ENCODE results near the gene RCAN2. TPM values are rescaled to one million over a fixed set of nuclear protein-coding genes. Genes with fewer than 3 reads are reported as not detected.

The RCAN2 gene
- total RNA-seq, 2 experiments from 2014 or later: not detected

DNA sequence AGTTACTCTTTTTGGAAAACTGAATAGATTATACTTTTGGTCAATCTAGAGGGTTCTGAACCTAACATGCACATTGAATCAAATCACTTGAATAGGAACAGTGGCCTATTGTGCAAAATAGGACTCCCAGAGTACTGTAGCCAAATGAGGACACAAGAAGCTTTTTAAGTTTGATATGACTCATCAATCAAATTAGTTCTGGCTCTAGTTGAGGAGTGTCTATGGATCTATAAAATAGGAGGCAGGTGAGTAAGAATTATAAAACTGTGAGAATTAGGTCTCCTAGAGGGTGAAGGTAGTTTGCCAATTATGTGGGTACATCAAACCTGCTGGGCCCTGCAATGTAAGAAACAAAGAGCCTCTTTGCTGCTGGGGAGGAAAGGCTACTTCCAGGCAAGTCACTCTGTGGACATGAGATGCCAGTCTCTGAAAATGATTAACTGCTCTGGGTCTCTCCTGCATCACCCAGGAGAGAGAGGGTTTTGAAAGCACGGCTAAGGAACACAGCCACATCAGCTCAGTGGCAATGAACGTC is 112.3 kb downstream of the RCAN2 start:
- no peaks in the 10 kb centered on the region; the same call in 1 of the 2 replicates for H3K9me3 ChIP-seq (ENCODE audit: low read length)
- H2AFZ ChIP-seq (ENCODE audit: low read length): peak overlapping the region; percentile 85
- no peak overlapping the region for H3K27ac ChIP-seq (ENCODE audit: low read depth, low read length, poor library complexity, severe bottlenecking)
- H3K36me3 ChIP-seq (ENCODE audit: insufficient read depth, low read length): no peaks in the 10 kb centered on the region
- intact Hi-C loops (cut with micrococcal nuclease; ENCODE audit: unreplicated experiment): loop anchor here (5.0 kb wide), 3 partner anchors 252 to 273 kb away; partner anchors contain the start of genes CYP39A1, ENPP4 and SLC25A27
- H3K9me2 ChIP-seq (ENCODE audit: insufficient read depth, low read length): no peaks in the 10 kb centered on the region
- H3K4me2 ChIP-seq (ENCODE audit: low read length): peak overlapping the region; percentile 19; the same call in 1 of the 2 replicates
- no TSS peak for BruUV-seq (replicated peaks)
- DNase-seq (ENCODE audit: low spot score): no peak
- ChIA-PET POLR2A (interaction anchor here (0.6 to 2.3 kb wide), 8 partner anchors 8 to 276 kb away, joined by 3 to 7 read pairs (median 4); no protein-coding TSS in a partner anchor), CTCF (ENCODE audit: unreplicated experiment) (interaction anchor here (1.1 kb wide), 1 partner anchor 251 kb away, joined by 3 read pairs; no protein-coding TSS in a partner anchor)
- no peak overlapping the region for H3K4me3 ChIP-seq (ENCODE audit: low read depth, low read length, poor library complexity, severe bottlenecking)
- H3K79me2 ChIP-seq (ENCODE audit: insufficient read depth, low read depth, low read length): no peaks in the 10 kb centered on the region
- H4K20me1 ChIP-seq (ENCODE audit: insufficient read depth, low read length): no peaks in the 10 kb centered on the region
- H3K4me1 ChIP-seq (ENCODE audit: insufficient read depth, low read length, poor library complexity, severe bottlenecking): peaks cover 56% of the 10 kb centered on the region
- TF ChIP-seq, protein P1, sequence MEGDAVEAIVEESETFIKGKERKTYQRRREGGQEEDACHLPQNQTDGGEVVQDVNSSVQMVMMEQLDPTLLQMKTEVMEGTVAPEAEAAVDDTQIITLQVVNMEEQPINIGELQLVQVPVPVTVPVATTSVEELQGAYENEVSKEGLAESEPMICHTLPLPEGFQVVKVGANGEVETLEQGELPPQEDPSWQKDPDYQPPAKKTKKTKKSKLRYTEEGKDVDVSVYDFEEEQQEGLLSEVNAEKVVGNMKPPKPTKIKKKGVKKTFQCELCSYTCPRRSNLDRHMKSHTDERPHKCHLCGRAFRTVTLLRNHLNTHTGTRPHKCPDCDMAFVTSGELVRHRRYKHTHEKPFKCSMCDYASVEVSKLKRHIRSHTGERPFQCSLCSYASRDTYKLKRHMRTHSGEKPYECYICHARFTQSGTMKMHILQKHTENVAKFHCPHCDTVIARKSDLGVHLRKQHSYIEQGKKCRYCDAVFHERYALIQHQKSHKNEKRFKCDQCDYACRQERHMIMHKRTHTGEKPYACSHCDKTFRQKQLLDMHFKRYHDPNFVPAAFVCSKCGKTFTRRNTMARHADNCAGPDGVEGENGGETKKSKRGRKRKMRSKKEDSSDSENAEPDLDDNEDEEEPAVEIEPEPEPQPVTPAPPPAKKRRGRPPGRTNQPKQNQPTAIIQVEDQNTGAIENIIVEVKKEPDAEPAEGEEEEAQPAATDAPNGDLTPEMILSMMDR (conservative IDR thresholded peaks at IDR 0.05; ENCODE audit: low read length): no peak
- TF ChIP-seq EZH2phosphoT487 (IDR thresholded peaks at IDR 0.05; ENCODE audit: borderline replicate concordance, low read depth, low read length): no peak

DNA sequence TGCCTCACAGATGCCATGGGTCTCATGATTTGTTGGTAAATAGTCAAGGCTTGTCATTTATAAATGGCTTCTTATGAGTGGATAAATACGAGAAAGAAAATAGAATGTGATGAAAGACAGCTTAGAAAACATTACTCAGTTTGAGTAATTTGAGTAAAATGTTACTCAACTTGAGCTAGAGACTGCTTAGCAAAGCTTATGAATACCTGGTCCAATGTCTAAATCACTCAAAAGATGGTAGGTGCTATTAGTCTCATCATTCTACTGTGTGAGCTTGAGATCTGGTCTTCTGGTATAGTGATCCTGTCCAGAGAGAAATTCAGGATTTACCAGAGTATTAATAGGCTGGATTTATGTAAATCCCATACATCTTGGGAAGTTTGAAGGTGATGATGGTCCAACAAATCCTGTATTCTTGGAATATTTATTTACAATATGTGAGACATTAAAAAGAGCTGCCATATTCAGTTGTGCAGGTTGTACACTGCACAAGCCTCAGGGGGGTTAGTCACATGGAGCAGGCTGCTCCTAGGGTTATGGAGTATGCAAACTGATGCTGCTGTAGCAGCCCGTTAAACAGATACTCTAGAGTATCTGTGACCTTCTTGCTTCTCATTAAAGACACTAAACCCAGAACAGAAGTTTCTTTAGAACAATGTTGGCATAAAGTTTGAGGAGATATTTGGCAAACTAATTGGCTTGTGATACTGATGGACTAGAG is 112.9 kb downstream of the RCAN2 start:
- Histone ChIP-seq H4K20me1 (ENCODE audit: insufficient read depth, low read length) (no peaks in the 10 kb centered on the region), H2AFZ (ENCODE audit: low read length) (peak overlapping the region; percentile 93; the same call in 1 of the 2 replicates), H3K9me3 (ENCODE audit: low read length) (no peaks in the 10 kb centered on the region; the same call in 1 of the 2 replicates), H3K27ac (ENCODE audit: low read depth, low read length, poor library complexity, severe bottlenecking) (no peak overlapping the region), H3K4me2 (ENCODE audit: low read length) (peak overlapping the region; percentile 79), H3K4me3 (ENCODE audit: low read depth, low read length, poor library complexity, severe bottlenecking) (no peak overlapping the region), H3K4me1 (ENCODE audit: insufficient read depth, low read length, poor library complexity, severe bottlenecking) (peaks cover 56% of the 10 kb centered on the region), H3K9me2 (ENCODE audit: insufficient read depth, low read length) (no peaks in the 10 kb centered on the region), H3K79me2 (ENCODE audit: insufficient read depth, low read depth, low read length) (no peaks in the 10 kb centered on the region), H3K36me3 (ENCODE audit: insufficient read depth, low read length) (no peaks in the 10 kb centered on the region)
- intact Hi-C loops (cut with micrococcal nuclease; ENCODE audit: unreplicated experiment): loop anchor here (5.0 kb wide), 3 partner anchors 251 to 274 kb away; partner anchors contain the start of genes CYP39A1, ENPP4 and SLC25A27
- no TSS peak for BruUV-seq (replicated peaks)
- DNase-seq (ENCODE audit: low spot score): no peak
- POLR2A ChIA-PET: interaction anchor here (0.6 to 2.3 kb wide), 6 partner anchors 15 to 714 kb away, joined by 3 to 4 read pairs (median 4); no protein-coding TSS in a partner anchor
- TF ChIP-seq, protein P1 (conservative IDR thresholded peaks at IDR 0.05; ENCODE audit: low read length): no peak
- no peak for TF ChIP-seq EZH2phosphoT487 (IDR thresholded peaks at IDR 0.05; ENCODE audit: borderline replicate concordance, low read depth, low read length)
- CTCF ChIA-PET (ENCODE audit: unreplicated experiment): interaction anchor here (0.5 kb wide), 1 partner anchor 516 kb away, joined by 3 read pairs; no protein-coding TSS in a partner anchor

Measured in OCI-LY7 (cell line).